ENCODE measurements around the gene PRKAG1. TPM values are rescaled to one million over a fixed set of nuclear protein-coding genes. Genes with fewer than 3 reads are reported as not detected.

PRKAG1 gene
- total RNA-seq, 2 donors from 2014 or later, result 70.2 to 72.2 TPM

GRCh38 chr12:48977290-48978281 lies 41.0 kb downstream of the PRKAG1 start:
- intact Hi-C loops (cut with DNase I), result no loop called here
- ATAC-seq (peak; percentile 45 to 47), DNase-seq (peak; percentile 81)

GRCh38 chr12:48973941-48974673 lies 44.5 kb downstream of the PRKAG1 start:
- peak; percentile 44 to 66 for ATAC-seq
- DNase-seq, result peak; percentile 79
- intact Hi-C loops (cut with DNase I), result no loop called here

GRCh38 chr12:48973531-48973930 lies 45.0 kb downstream of the PRKAG1 start:
- ATAC-seq, result peak; percentile 43 to 71
- intact Hi-C loops (cut with DNase I), result no loop called here
- DNase-seq, result peak; percentile 83

- DNase-seq, result no peak
- intact Hi-C loops (cut with DNase I), result no loop called here
These were observed 45.6 kb downstream of the PRKAG1 start for GRCh38 chr12:48972952-48973483.

GRCh38 chr12:48972213-48972951 lies 46.2 kb downstream of the PRKAG1 start:
- no peak for DNase-seq
- intact Hi-C loops (cut with DNase I), result no loop called here
- no peak for ATAC-seq

More at GRCh38 chr12:48972952-48973483, 45.6 kb downstream of the PRKAG1 start:
- no peak for ATAC-seq

GRCh38 chr12:48970702-48971334 lies 47.8 kb downstream of the PRKAG1 start:
- no peak for DNase-seq
- intact Hi-C loops (cut with DNase I), result no loop called here
- no peak for ATAC-seq

- intact Hi-C loops (cut with DNase I), result no loop called here
- peak; percentile 32 for ATAC-seq
- peak; percentile 34 for DNase-seq
These were observed 48.5 kb downstream of the PRKAG1 start for GRCh38 chr12:48969833-48970701.

- no peak for DNase-seq
- intact Hi-C loops (cut with DNase I), result no loop called here
- no peak for ATAC-seq
These were observed 49.3 kb downstream of the PRKAG1 start for GRCh38 chr12:48969160-48969771.

- intact Hi-C loops (cut with DNase I), result no loop called here
- DNase-seq (no peak), ATAC-seq (no peak)
These were observed 50.1 kb downstream of the PRKAG1 start for GRCh38 chr12:48968467-48968866.

GRCh38 chr12:48967991-48968390 lies 50.6 kb downstream of the PRKAG1 start:
- DNase-seq (no peak), ATAC-seq (no peak)
- intact Hi-C loops (cut with DNase I), result no loop called here

- DNase-seq (no peak), ATAC-seq (no peak)
- intact Hi-C loops (cut with DNase I), result no loop called here
These were observed 52.2 kb downstream of the PRKAG1 start for GRCh38 chr12:48966177-48966895.

- no peak for ATAC-seq
- intact Hi-C loops (cut with DNase I), result no loop called here
- DNase-seq, result no peak
These were observed 53.2 kb downstream of the PRKAG1 start for GRCh38 chr12:48965298-48965838.

GRCh38 chr12:48961801-48962200 lies 56.8 kb downstream of the PRKAG1 start:
- ATAC-seq (no peak), DNase-seq (no peak)
- intact Hi-C loops (cut with DNase I), result no loop called here

- intact Hi-C loops (cut with DNase I), result no loop called here
- DNase-seq (no peak), ATAC-seq (no peak)
These were observed 57.2 kb downstream of the PRKAG1 start for GRCh38 chr12:48961331-48961730.

GRCh38 chr12:48960834-48961233 lies 57.7 kb downstream of the PRKAG1 start:
- intact Hi-C loops (cut with DNase I), result no loop called here
- ATAC-seq (no peak), DNase-seq (no peak)

- DNase-seq (no peak), ATAC-seq (no peak)
- intact Hi-C loops (cut with DNase I), result no loop called here
These were observed 60.6 kb downstream of the PRKAG1 start for GRCh38 chr12:48958049-48958388.

Data from left cardiac atrium (tissue), 4 donors.